H1 (cell line): Measurements from ENCODE around the gene OR2H2. TPM values are rescaled to one million over a fixed set of nuclear protein-coding genes. Genes with fewer than 3 reads are reported as not detected.

Experiments used
- CTCF ChIA-PET: fragments of 300-600 bp; sonication (Branson Sonifier 250); formaldehyde crosslinking; loops from one replicate; lab custom pipeline; 2021; ENCODE audit not compliant: partially characterized antibody; lab: Charles Lee
- POLR2A ChIA-PET: fragments of 300-600 bp; sonication (Branson Sonifier 250); formaldehyde crosslinking; loops from one replicate; lab custom pipeline; 2021; ENCODE audit warnings: inconsistent platforms; ENCODE audit not compliant: partially characterized antibody; lab: Charles Lee
- DNase-seq, 2 experiments: peaks; one replicate each; pipeline versions ENCODE4 v3.0.0 to v3.0.0-alpha.2; 2010 to 2022; ENCODE audit warnings: low spot score in 2 of 2, low read depth in 1 of 2, mixed read lengths in 1 of 2
- FAIRE-seq: peaks from 2 replicates; lab custom pipeline; 2011; peaks lifted over from hg19 to GRCh38; lab: Jason Lieb, UNC
- H2AFZ ChIP-seq: 2 replicates; pipeline ENCODE4 v1.8.1; 2012; ENCODE audit warnings: low read length, inconsistent platforms
- H2AK5ac ChIP-seq: 2 replicates; pipeline ENCODE4 v1.6.1; 2013; ENCODE audit warnings: low read depth, low read length
- H2BK120ac ChIP-seq: replicated peaks from 2 replicates; pipeline ENCODE3; 2013; ENCODE audit warnings: low read depth, low read length, inconsistent platforms
- H2BK12ac ChIP-seq: 2 replicates; pipeline ENCODE4 v1.6.1; 2013; ENCODE audit warnings: low read depth, low read length
- H2BK15ac ChIP-seq: 2 replicates; pipeline ENCODE4 v1.6.1; 2013; ENCODE audit warnings: low read length
- H2BK20ac ChIP-seq: 2 replicates; pipeline ENCODE4 v1.6.1; 2013; ENCODE audit warnings: low read length
- H2BK5ac ChIP-seq: 2 replicates; pipeline ENCODE4 v1.6.1; 2013; ENCODE audit warnings: low read depth, low read length
- H3K14ac ChIP-seq: 2 replicates; pipeline ENCODE4 v1.6.1; 2013; ENCODE audit warnings: inconsistent platforms; ENCODE audit not compliant: insufficient read length
- H3K18ac ChIP-seq: 2 replicates; pipeline ENCODE4 v1.6.1; 2013; ENCODE audit warnings: low read length; ENCODE audit errors: extremely low read depth
- H3K23ac ChIP-seq: 2 replicates; pipeline ENCODE4 v1.6.1; 2013; ENCODE audit warnings: inconsistent platforms; ENCODE audit not compliant: insufficient read length
- H3K23me2 ChIP-seq: 2 replicates; pipeline ENCODE4 v1.6.1; 2013; ENCODE audit warnings: low read depth, low read length
- H3K27ac ChIP-seq: 2 replicates; pipeline ENCODE4 v1.6.1; 2011; ENCODE audit warnings: low read depth, low read length, inconsistent platforms
- H3K27me3 ChIP-seq, 4 experiments: replicated peaks in 1 of 4; 1 replicate in 1 of 4; 2 replicates in 3 of 4; pipeline versions ENCODE4 v1.6.1 to v1.8.1; 2011 to 2013; ENCODE audit warnings: low read length in 3 of 4, mild to moderate bottlenecking in 3 of 4, inconsistent platforms in 2 of 4, mixed read lengths in 2 of 4, moderate library complexity in 1 of 4; ENCODE audit not compliant: control insufficient read depth in 3 of 4, insufficient read depth in 3 of 4; ENCODE audit errors: extremely low read depth in 1 of 4
- H3K36me3 ChIP-seq, 4 experiments: 2 replicates each; pipeline versions ENCODE4 v1.6.1 to v1.8.1; 2011 to 2013; ENCODE audit warnings: mild to moderate bottlenecking in 4 of 4, low read length in 3 of 4, moderate library complexity in 2 of 4, control low read depth in 1 of 4, inconsistent platforms in 1 of 4; ENCODE audit not compliant: insufficient read depth in 4 of 4, control insufficient read depth in 2 of 4
- H3K4ac ChIP-seq: replicated peaks from 2 replicates; pipeline ENCODE3; 2013; ENCODE audit warnings: low read length, low read depth, mixed read lengths, inconsistent platforms; ENCODE audit not compliant: insufficient read length
- H3K4me1 ChIP-seq, 4 experiments: replicated peaks in 1 of 4; 1 replicate in 1 of 4; 2 replicates in 3 of 4; pipeline versions ENCODE4 v1.6.1 to v1.8.1; 2011 to 2013; ENCODE audit warnings: low read length in 3 of 4, inconsistent platforms in 2 of 4, mixed read lengths in 1 of 4; ENCODE audit not compliant: insufficient read depth in 4 of 4, control insufficient read depth in 3 of 4
- H3K4me2 ChIP-seq, 2 experiments: 2 replicates each; pipeline versions ENCODE4 v1.6.1 to v1.8.1; 2011 to 2013; ENCODE audit warnings: low read depth in 2 of 2, low read length in 2 of 2, control low read depth in 1 of 2, inconsistent platforms in 1 of 2, mild to moderate bottlenecking in 1 of 2; ENCODE audit not compliant: insufficient read depth in 1 of 2
- H3K4me3 ChIP-seq, 4 experiments: fragments of 200-600, 300-600 bp in 1 of 4; sonication (generic), shearing (Covaris generic), sonication (Bioruptor Twin) in 1 of 4; 2 replicates each; pipeline versions ENCODE4 v1.5.1 to v1.8.1; 2011 to 2016; ENCODE audit warnings: low read length in 4 of 4, low read depth in 3 of 4, control low read depth in 2 of 4, inconsistent platforms in 2 of 4, mild to moderate bottlenecking in 2 of 4, mixed read lengths in 1 of 4, moderate library complexity in 1 of 4; ENCODE audit not compliant: insufficient read depth in 2 of 4; ENCODE audit errors: extremely low read depth in 1 of 4
- H3K56ac ChIP-seq: replicated peaks from 2 replicates; pipeline ENCODE3; 2013; ENCODE audit warnings: low read depth, mild to moderate bottlenecking, mixed read lengths, low read length, inconsistent platforms; ENCODE audit not compliant: insufficient read length
- H3K79me1 ChIP-seq: 2 replicates; pipeline ENCODE4 v1.6.1; 2013; ENCODE audit warnings: low read depth, low read length, control low read depth
- H3K79me2 ChIP-seq, 2 experiments: 2 replicates each; pipeline versions ENCODE4 v1.6.1 to v1.8.1; 2012 to 2013; ENCODE audit warnings: low read length in 2 of 2, mild to moderate bottlenecking in 2 of 2, inconsistent platforms in 1 of 2; ENCODE audit not compliant: insufficient read depth in 2 of 2, control insufficient read depth in 1 of 2
- H3K9ac ChIP-seq, 4 experiments: replicated peaks in 1 of 4; 1 replicate in 1 of 4; 2 replicates in 3 of 4; pipeline versions ENCODE4 v1.6.1 to v1.8.1; 2011 to 2013; ENCODE audit warnings: low read depth in 3 of 4, low read length in 3 of 4, control low read depth in 2 of 4, mild to moderate bottlenecking in 2 of 4, moderate library complexity in 2 of 4, inconsistent platforms in 1 of 4; ENCODE audit errors: extremely low read depth in 1 of 4
- H3K9me3 ChIP-seq, 2 experiments: 2 replicates each; pipeline versions ENCODE4 v1.6.1 to v1.8.1; 2012 to 2013; ENCODE audit warnings: mild to moderate bottlenecking in 2 of 2, moderate library complexity in 2 of 2, control low read depth in 1 of 2, inconsistent platforms in 1 of 2, low read depth in 1 of 2, low read length in 1 of 2, mixed read lengths in 1 of 2; ENCODE audit not compliant: insufficient read depth in 2 of 2
- H4K20me1 ChIP-seq, 2 experiments: replicated peaks in 1 of 2; 2 replicates each; pipeline versions ENCODE3 to v1.8.1; 2011 to 2013; ENCODE audit warnings: inconsistent platforms in 2 of 2, low read length in 2 of 2, mild to moderate bottlenecking in 1 of 2; ENCODE audit not compliant: insufficient read depth in 2 of 2, control insufficient read depth in 1 of 2
- H4K5ac ChIP-seq: 2 replicates; pipeline ENCODE4 v1.6.1; 2013; ENCODE audit warnings: low read length, low read depth, mixed read lengths, inconsistent platforms; ENCODE audit not compliant: insufficient read length
- H4K8ac ChIP-seq: 2 replicates; pipeline ENCODE4 v1.8.0; 2013; ENCODE audit warnings: mild to moderate bottlenecking, moderate library complexity, low read length, inconsistent platforms; ENCODE audit not compliant: insufficient read depth; ENCODE audit errors: extremely low read depth
- H4K91ac ChIP-seq: replicated peaks from 2 replicates; pipeline ENCODE3; 2013; ENCODE audit warnings: low read length, mixed read lengths, inconsistent platforms; ENCODE audit not compliant: insufficient read length
- CREB1 ChIP-seq: IDR thresholded peaks from 2 replicates; pipeline ENCODE4 v1.6.1; 2012; ENCODE audit warnings: inconsistent platforms
- KDM4A ChIP-seq: IDR thresholded peaks from one replicate; pipeline ENCODE4 v1.7.1; 2012; ENCODE audit warnings: low read depth, mild to moderate bottlenecking, moderate library complexity, low read length, inconsistent platforms; ENCODE audit not compliant: severe bottlenecking
- POLR2A ChIP-seq, 2 experiments: IDR thresholded peaks; 1 replicate in 1 of 2; 2 replicates in 1 of 2; pipeline ENCODE4 v1.6.1; 2011; ENCODE audit warnings: low read depth in 2 of 2, low read length in 2 of 2, mild to moderate bottlenecking in 2 of 2; ENCODE audit errors: control extremely low read depth in 1 of 2
- WGBS, 2 experiments: shearing (Covaris generic) in 1 of 2; methylation state at CpG; one replicate each; pipeline versions ENCODE4 v1.1.6 to v1.1.7; 2013 to 2015; ENCODE audit warnings: low lambda C conversion rate in 2 of 2, mixed read lengths in 2 of 2, inconsistent platforms in 1 of 2, low coverage in 1 of 2, missing lambda C conversion rate in 1 of 2; ENCODE audit not compliant: insufficient replicate concordance in 2 of 2, insufficient coverage in 1 of 2, insufficient read length in 1 of 2; ENCODE audit errors: extremely low coverage in 1 of 2, missing lambda C conversion rate in 1 of 2; 5-methylcytosine and 5-hydroxymethylcytosine counted together
- polyA plus RNA-seq, 7 experiments: library from polyadenylated mRNA; depleted of rRNA in 3 of 7; stranded (reverse) in 5 of 7; unstranded in 2 of 7; fragments of >200 nt in 5 of 7; fragments of 200-250 nt in 2 of 7; gene quantifications; 1 replicate in 5 of 7; 2 replicates in 1 of 7; 4 replicates in 1 of 7; pipeline versions ENCODE4 v1.2.1 to v1.2.3, GENCODE V29; 2011 to 2013; ENCODE audit warnings: missing spikeins in 2 of 7, mixed read lengths in 2 of 7
- total RNA-seq: library from RNA; stranded (reverse); fragmentation: NEBNext Ultra II Directional; extraction: Animal tissue kit (Norgen Biotek cat#: 25700); gene quantifications from 2 replicates; pipeline ENCODE4 v1.2.1, GENCODE V29; 2021

The OR2H2 gene
- total and polyA plus RNA-seq, 2 of the 8 experiments (the other 6 are each of a cell fraction or from before 2014, with no cell fraction given): not detected

- H3K23me2 ChIP-seq: no peaks in the 10 kb centered on the region
- no peaks in the 10 kb centered on the region for H3K27me3 ChIP-seq
- no peak overlapping the region for H3K4me3 ChIP-seq
- H3K36me3 ChIP-seq: no peaks in the 10 kb centered on the region
- no peak overlapping the region for H4K5ac ChIP-seq
- H4K20me1 ChIP-seq: no peaks in the 10 kb centered on the region
- POLR2A ChIA-PET: interaction anchor here (0.8 to 1.0 kb wide), 3 partner anchors 9 to 38 kb away, joined by 3 to 6 read pairs (median 3); no protein-coding TSS in a partner anchor
- H3K79me1 ChIP-seq: no peaks in the 10 kb centered on the region
- H2BK12ac ChIP-seq: no peak overlapping the region; the same call in 1 of the 2 replicates
- H2BK120ac ChIP-seq: no peak overlapping the region
- 0 out of 2 replicates have a peak overlapping the region, but pooled peaks have one; percentile 4 for H3K18ac ChIP-seq
- WGBS, 2 experiments: 86% methylated on average over 4 of the region's 4 CpGs; no CpG with 5 or more reads in 1 of the 2 experiments
- no peak overlapping the region for H4K8ac ChIP-seq
- no peak overlapping the region for H2BK20ac ChIP-seq
- no peak overlapping the region for H3K56ac ChIP-seq
- H2AK5ac ChIP-seq: no peak overlapping the region
- H2AFZ ChIP-seq: no peak overlapping the region
- H3K9ac ChIP-seq: no peak overlapping the region
- no peak overlapping the region for H3K27ac ChIP-seq
- CTCF ChIA-PET: interaction anchor here (0.9 to 7.2 kb wide), 4 partner anchors 13 to 218 kb away, joined by 3 to 53 read pairs (median 4); partner anchors contain the start of gene OR12D3
- H3K79me2 ChIP-seq: no peaks in the 10 kb centered on the region
- no peak for DNase-seq
- H4K91ac ChIP-seq: no peak overlapping the region
- no peaks in the 10 kb centered on the region for H3K9me3 ChIP-seq
- H3K14ac ChIP-seq: no peak overlapping the region
- no peaks in the 10 kb centered on the region; a peak in 2 of 7 replicates for H3K4me1 ChIP-seq
- H2BK15ac ChIP-seq: no peak overlapping the region
- no peak overlapping the region for H3K4me2 ChIP-seq
- FAIRE-seq: no peak
- H3K4ac ChIP-seq: no peak overlapping the region
- TF ChIP-seq KDM4A (no peak), CREB1 (no peak), POLR2A (IDR thresholded peaks at IDR 0.05; ENCODE audit: control extremely low read depth in 1 of 2, low read depth in 2 of 2, low read length in 2 of 2) (peak in 1 of 2 experiments; percentile 43; a peak in 1 of 3 replicates)
- H2BK5ac ChIP-seq: no peak overlapping the region
- no peak overlapping the region for H3K23ac ChIP-seq
Measured at GRCh38 chr6:29593199-29593855, 8.4 kb downstream of the OR2H2 start.
